HUDEP-2 (cell line): ENCODE measurements around the gene SMYD3.

Experiments used
- DNase-seq, 76 experiments: peaks; one replicate each; lab custom pipeline; 2025; ENCODE audit not compliant: unreplicated experiment in 76 of 76; lab: John Stamatoyannopoulos, UW

The SMYD3 gene

GRCh38 chr1:246189126-246189525, 318.0 kb downstream of the SMYD3 start:
- DNase-seq: no peak

- no peak for DNase-seq
These were observed 319.2 kb downstream of the SMYD3 start for GRCh38 chr1:246187834-246188372.

GRCh38 chr1:246184503-246184902, 322.6 kb downstream of the SMYD3 start:
- DNase-seq: no peak

- DNase-seq: no peak
These were observed 324.8 kb downstream of the SMYD3 start for GRCh38 chr1:246182149-246182851.

- DNase-seq: no peak
These were observed 325.8 kb downstream of the SMYD3 start for GRCh38 chr1:246181241-246181640.

- DNase-seq: no peak
These were observed 327.7 kb downstream of the SMYD3 start for GRCh38 chr1:246179401-246179800.

GRCh38 chr1:246178717-246179311, 328.3 kb downstream of the SMYD3 start:
- no peak for DNase-seq

GRCh38 chr1:246176126-246177024, 330.7 kb downstream of the SMYD3 start:
- DNase-seq: no peak

GRCh38 chr1:246170574-246171261, 336.4 kb downstream of the SMYD3 start:
- no peak for DNase-seq

- DNase-seq: no peak
These were observed 337.6 kb downstream of the SMYD3 start for GRCh38 chr1:246169486-246169885.

- DNase-seq: no peak
These were observed 338.1 kb downstream of the SMYD3 start for GRCh38 chr1:246169019-246169418.

- no peak for DNase-seq
These were observed 340.2 kb downstream of the SMYD3 start for GRCh38 chr1:246166841-246167240.

GRCh38 chr1:246165826-246166709, 341.0 kb downstream of the SMYD3 start:
- DNase-seq: no peak

- no peak for DNase-seq
These were observed 342.3 kb downstream of the SMYD3 start for GRCh38 chr1:246164764-246165163.

GRCh38 chr1:246162560-246162959, 344.5 kb downstream of the SMYD3 start:
- no peak for DNase-seq

- DNase-seq: no peak
These were observed 345.5 kb downstream of the SMYD3 start for GRCh38 chr1:246161626-246162025.

- DNase-seq: no peak
These were observed 346.2 kb downstream of the SMYD3 start for GRCh38 chr1:246160905-246161304.

GRCh38 chr1:246160374-246160773, 346.7 kb downstream of the SMYD3 start:
- no peak for DNase-seq

- DNase-seq: no peak
These were observed 347.5 kb downstream of the SMYD3 start for GRCh38 chr1:246159279-246160227.
